ENCODE measurements around the gene ATP13A2.
"Not testable (repeated sequence)": the region's sequence is repeated elsewhere in the genome, so short reads cannot be mapped to it uniquely, and the experiment has no call there.

Gene ATP13A2

DNA sequence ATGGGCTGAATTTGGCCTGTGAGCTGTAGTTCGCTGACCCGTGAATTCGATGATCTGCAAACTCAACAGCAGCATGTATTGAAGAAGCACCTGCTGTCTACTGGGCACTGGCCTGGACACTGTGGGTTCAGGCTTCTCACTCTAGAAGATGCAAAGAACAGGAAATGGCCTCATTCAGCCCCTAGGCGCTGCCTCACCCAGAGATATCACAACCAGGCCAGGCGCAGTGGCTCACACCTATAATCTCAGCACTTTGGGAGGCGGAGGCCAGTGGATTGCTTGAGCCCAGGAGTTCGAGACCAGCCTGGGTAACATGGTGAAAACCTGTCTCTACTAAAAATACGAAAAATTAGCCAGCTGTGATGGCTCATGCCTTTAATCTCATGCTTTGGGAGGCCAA lies 55.0 kb downstream of the ATP13A2 start:
- no peak for DNase-seq

GRCh38 chr1:16955186-16955585 lies 56.5 kb downstream of the ATP13A2 start:
- no peak for DNase-seq

DNA sequence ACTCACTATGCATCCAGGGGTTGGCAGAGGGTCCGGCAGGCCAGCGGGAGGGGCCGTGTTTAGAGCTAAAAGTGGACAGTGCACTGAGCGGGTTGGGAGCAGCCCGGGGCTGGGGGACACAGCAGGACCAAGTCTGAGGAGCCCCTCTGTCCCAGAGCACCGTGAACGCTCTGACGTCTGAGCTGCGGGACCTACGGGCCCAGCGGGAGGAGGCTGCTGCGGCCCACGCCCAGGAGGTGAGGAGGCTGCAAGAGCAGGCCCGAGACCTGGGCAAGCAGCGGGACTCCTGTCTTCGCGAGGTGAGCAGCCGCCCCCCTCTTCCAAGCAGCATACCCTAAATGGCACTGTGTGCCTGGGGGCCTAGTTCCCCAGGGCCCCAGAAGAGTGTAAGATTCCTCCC lies 57.1 kb downstream of the ATP13A2 start:
- no peak for DNase-seq

- not testable (repeated sequence) for DNase-seq
Measured at GRCh38 chr1:16952376-16952775, 59.4 kb downstream of the ATP13A2 start.

- DNase-seq = not testable (repeated sequence)
Measured at GRCh38 chr1:16949026-16949425, 62.7 kb downstream of the ATP13A2 start.

- not testable (repeated sequence) for DNase-seq
Measured at GRCh38 chr1:16948282-16948891, 63.3 kb downstream of the ATP13A2 start.

GRCh38 chr1:16946646-16947045 lies 65.1 kb downstream of the ATP13A2 start:
- no peak for DNase-seq

DNA sequence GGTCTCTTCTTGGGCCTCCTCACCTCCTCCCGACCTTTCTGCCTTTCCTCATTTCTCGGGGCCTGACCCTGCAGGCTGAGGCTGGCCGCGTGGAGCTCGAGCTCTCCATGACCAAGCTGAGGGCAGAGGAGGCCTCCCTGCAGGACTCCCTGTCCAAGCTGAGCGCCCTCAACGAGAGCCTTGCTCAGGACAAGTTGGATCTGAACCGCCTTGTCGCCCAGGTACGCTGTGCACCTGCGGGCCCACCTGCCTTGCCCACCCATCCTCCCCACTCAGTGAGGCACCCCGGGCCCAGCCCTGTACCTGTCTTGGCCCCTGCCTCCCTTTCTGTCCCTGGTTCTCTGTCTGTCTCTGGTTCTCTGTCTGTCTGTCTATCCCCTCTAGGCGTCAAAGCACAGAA lies 65.5 kb downstream of the ATP13A2 start:
- DNase-seq = not testable (repeated sequence)

DNA sequence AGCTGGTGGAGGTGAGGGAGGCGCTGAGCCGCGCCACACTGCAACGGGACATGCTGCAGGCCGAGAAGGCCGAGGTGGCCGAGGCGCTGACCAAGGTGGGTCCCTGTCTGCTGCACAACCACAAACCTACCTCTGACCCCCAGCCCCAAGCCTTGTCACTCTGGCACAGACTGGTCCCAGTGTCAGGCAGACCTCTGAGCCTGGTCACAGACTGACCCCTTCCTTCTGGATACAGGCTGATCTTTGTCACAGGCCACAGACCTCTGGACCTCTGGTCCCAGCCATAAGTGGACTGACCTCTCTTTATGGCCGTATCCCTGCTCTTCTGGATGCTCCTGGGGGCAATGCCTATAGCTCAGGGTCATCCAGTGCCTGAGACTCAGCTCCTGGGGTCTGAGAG lies 66.2 kb downstream of the ATP13A2 start:
- not testable (repeated sequence) for DNase-seq

DNA sequence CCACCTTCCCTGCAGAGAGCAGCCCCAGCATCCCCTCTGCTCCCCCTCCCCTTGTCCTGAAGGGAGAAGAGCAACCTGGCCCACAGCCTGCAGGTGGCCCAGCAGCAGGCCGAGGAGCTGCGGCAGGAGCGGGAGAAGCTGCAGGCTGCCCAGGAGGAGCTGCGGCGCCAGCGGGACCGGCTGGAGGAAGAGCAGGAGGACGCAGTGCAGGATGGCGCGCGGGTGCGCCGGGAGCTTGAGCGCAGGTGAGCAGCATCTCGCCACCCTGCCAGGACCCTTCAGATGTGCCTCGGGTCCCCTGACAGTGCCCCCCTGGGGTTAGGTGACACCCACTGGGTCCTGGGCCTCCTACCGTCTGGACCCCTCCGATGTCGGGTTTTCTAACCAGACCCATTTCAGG lies 67.7 kb downstream of the ATP13A2 start:
- no peak for DNase-seq

- DNase-seq = not testable (repeated sequence)
Measured at GRCh38 chr1:16939386-16940180, 72.1 kb downstream of the ATP13A2 start.

- DNase-seq = no peak
Measured at GRCh38 chr1:16938351-16939321, 73.1 kb downstream of the ATP13A2 start.

DNA sequence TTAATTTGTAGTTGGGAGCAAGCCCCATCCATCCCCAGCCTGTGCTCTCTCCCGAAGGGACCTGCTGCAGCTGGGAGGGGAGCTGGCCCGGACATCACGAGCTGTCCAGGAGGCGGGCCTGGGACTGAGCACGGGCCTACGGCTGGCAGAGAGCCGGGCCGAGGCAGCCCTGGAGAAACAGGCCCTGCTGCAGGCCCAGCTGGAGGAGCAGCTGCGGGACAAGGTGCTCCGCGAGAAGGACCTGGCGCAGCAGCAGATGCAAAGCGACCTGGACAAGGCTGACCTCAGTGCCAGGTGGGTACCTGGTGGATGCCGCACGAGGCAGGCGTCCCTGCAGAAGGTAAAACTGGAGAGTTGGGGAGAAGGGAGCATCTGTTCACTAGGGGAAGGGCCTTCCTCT lies 75.1 kb downstream of the ATP13A2 start:
- not testable (repeated sequence) for DNase-seq

All from activated CD8-positive, alpha-beta memory T cell treated with anti-CD3 and anti-CD28 coated beads, Interleukin-2, amount 50 U/mL, for 4 hours (primary cell).